DMS114 treated with DMSO at 0.1 percent for 48 hours (cell line): ENCODE data around the gene TMIGD3.
"Not testable (repeated sequence)": the region's sequence is repeated elsewhere in the genome, so short reads cannot be mapped to it uniquely, and the experiment has no call there.

Source experiments
- DNase-seq: peaks from one replicate; lab custom pipeline; 2025; ENCODE audit not compliant: unreplicated experiment; lab: John Stamatoyannopoulos, UW

TMIGD3 gene

DNA sequence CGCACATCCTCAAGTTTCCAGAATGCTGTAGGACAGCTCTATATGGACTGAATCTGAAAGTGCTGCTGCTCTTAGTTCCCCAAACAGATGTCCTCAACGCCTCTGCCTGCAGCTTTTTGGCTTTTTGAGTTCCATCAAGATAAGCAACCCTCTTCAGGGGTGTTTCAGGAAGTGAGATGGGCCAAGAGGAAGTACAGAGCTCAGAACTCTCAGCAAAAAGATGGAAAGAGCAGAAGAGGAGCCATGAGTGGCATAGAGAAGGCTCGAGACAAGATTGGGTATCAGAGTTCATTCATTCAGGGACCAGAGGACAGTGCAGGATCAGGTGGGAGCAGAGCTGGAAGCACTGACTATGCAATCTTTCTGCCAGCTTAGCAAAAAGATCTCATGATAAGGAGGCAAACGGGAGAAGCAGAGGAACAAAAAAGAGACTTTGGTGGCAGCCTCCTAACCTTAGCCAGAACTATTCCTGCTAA, at the start of gene TMIGD3, which contains the start of gene ADORA3:
TSS of gene TMIGD3 (minus strand) at position 49 of the 476 bp plus-strand sequence. CDS start 279 bp downstream, outside the sequence.
TSS of gene ADORA3 (minus strand) at position 49 of the 476 bp plus-strand sequence. CDS start 279 bp downstream, outside the sequence.
- DNase-seq: no peak

DNA sequence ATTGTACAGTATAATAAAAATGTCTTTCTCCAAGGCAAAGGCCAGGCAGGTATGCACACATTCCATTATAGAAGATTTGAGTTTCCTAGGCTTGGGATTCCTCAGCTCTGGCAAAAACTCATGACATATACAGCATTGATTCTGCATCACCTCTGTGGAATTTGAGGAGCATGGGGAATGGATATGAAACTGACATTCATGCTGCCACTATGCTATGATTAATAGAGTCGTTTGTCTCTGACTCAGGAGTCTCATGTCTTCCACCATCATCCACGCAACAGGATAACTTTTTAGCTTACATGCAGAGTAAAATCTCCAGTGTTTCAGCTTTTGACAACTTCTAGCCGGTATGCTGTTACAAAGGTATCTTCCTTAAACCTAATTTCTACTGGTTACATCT, 49.8 kb upstream of the TMIGD3 start:
- DNase-seq: no peak

DNA sequence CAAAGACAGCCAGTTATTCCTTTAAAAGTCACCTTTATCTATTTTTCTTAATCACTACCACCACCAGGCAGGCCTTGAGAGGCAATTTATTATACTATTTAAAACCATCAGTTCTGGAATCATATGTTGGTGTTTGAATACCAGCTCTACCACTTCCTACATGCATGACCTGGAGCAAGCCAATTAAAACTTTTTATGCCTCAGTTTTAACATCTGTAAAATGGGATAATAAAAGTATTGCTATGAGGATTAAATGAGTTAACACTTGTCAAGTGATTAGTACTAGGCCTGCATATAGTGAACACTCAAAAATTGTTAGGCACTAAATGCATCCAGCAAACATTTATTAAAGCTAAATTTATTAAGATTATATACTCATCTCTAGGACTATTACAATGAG, 49.2 kb upstream of the TMIGD3 start:
- no peak for DNase-seq

DNA sequence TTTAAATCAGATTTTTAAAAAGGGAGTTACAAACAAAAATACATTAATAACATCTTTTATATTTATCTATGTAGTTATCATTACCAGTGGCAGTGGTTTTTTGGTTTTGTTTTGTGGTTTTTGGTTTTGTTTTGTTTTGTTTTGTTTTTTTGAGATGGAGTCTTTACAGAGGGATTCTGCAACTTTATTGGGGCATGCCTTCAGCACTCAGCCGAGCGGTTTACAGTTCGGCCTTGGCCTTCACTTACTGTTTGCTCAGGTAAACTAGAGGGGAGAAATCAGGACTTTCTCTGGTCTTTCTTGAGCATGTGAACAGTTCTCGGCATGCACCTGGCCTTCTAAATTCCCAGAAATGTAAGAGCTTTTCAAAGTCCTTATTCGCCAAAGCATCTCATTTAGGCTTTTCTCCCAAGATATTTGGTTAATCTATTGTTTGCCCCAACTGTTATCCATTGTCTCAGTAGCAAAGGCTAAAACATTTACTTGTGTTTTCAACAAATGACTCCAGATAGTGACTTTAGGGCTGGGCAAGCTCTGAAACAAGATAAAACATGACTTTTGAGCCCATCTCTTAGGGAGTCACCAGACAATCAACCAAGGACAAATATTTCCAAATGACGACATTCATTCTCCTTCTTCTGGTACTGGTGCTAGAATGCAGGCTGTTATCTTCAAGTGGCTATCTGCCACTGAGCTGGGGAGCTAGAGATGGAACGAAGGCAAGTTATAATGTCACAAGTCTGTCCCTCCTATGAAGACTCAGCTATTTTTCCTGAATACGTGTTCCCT, 48.4 kb upstream of the TMIGD3 start:
- no peak for DNase-seq

DNA sequence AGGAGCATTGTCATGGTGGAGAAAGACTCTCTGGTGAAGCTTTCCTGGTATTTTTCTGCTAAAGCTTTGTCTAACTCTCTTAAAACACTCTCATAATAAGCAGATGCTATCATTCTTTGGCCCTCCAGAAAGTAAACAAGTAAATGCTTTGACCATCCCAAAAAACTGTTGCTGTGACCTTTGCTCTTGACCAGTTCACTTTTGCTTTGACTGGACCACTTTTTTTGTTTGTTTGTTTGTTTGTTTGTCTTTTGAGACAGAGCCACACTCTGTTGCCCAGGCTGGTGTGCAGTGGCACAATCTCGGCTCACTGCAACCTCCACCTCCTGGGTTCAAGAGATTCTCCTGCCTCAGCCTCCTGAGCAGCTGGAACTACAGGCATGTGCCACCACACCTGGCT, 44.4 kb upstream of the TMIGD3 start:
- not testable (repeated sequence) for DNase-seq

DNA sequence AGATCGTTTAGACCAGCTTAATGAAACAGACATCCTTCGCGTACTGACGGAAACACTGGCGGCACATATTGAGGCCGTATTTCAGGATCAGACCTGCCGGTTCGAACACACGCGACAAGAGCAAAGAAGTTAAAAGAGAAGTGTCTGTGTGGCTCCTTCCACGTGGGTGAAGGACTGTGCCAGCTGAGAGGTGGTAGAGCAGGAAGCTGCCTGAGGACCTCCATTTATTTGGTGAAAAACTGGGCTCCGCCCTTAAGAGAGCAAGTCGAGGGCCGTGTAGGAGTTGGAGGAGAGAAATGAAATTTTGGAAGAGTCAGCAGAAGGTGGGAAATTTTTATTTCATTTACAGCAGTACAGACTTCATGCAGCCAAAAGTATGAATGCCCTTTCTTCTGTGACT, 38.8 kb upstream of the TMIGD3 start:
- no peak for DNase-seq

DNA sequence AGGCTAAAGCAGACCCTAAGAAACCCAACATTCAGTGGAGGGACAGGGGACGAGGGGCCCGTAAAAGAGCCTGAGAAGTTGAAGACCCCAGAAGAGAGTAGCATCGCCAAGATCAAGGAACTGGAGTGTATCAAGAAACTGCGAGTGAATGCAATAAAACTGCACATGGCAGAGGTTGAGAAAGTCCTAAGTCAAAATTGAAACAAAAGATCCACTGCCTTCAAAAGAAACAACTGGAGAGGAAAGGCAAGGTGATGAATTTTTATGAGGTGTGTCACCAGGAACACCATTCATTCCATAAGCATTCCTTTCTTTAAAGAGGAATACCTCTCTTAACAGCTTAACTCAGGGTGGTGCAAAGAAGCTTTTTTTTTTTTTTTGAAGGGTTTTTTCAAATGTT, 38.3 kb upstream of the TMIGD3 start:
- DNase-seq: no peak

DNA sequence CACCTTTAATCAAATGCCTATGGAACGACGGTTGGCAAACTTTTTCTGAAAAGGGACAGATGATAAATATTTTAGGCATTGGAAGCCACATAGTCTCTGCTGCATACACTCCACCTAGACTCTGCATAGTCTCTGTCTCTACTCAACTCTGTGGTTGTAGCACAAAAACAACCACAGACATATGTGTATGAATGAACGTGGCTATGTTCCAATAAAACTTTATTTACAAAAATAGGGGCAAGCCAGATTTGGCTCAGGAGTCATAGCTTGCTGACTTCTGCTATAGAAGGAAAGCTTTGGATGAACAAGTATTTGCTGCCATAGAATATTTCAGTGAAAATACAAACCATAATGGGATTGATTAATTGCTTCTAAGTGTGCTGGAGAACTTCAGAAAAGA, 37.5 kb upstream of the TMIGD3 start:
- no peak for DNase-seq

DNA sequence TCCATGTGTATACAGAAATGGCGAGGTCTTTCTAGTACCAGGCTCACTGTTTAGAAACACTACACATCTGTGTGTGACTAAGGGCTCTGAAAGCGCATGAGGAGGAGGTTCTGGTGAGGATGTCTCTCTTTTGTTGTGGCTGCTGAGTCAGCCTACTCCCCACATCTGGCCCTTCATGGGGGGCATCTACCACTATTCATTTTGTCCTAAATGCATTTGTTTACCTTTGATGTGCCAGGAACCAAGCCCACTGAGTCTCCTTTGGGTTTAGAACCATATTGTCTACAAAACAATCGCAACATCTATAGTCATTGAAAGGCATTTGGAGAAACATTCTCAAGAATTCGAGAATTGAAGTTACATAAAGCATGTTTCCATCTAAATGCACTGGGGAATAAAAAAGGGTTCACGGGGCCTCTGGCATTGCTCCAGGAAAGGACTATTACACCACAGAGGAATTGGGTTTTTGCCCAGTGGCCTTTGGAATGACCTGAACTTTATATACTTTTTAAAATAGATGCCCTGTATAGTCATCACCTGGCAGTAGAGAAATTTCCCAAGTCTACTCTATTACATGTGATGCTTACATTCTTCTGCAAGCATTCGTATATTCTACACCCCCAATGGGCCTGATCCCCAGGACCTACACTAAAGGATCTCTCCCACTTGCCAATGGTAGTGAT, 35.1 kb upstream of the TMIGD3 start:
- DNase-seq: no peak

DNA sequence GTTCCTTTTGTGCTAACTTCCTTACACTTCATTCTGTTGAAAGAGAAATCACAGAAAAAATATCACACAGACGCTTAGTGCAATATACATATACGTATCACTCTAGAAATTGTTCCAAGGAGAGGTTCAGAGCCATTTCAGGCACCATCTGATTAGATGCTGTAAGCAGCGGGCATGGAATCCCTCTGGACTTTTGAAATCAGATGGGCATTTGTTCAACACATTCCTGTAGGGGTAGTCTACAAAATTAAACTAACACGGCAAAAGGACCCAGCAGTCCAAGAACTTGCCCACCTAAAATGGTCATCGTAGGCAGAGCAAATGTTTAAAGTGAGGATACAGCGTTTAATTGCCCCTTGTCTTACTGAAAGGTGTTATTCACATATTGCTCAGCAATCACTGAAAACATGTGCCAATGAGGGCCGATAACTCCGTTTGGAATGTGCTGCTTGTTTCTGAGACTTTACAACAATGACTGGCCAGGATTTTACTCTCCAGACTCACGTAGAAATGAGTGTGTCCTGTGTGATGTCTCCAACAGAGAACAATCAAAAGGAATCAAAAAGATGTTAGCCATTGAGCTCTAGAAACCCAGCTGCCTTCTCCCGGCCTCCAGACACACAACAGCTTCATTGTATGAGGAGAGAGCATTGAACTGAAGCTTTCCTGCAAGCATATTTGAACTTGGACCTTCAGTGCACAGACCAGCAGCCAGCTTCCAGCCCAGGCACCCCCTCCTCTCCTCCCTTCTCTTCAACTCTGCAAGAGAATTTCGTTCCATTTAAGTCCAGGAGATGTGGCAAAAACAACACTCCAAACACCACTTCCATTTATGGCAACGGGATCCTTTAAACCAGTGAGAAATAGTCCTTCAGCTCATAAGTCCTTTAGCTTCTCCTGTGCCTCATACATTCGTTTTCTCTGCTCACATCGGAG, 32.1 kb upstream of the TMIGD3 start:
- no peak for DNase-seq

DNA sequence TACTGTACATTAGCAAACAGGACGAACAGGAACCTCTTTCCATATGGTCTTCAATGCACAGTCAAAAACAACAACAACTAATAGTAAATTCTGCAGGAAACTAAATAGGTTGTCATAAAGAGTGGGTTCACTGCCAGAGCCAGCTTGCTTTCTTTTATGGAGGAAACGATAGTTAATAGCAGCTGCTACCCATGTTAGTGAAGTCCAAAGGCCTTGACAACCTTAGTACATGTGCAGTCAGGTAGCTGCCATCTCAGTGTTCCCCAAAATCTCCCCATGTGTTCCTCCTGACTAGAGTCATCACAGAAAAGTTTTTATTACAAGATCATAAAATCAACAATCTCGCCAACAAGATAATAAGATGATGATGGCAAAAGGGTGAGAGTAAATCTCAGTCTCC, 16.6 kb upstream of the TMIGD3 start:
- DNase-seq: no peak

DNA sequence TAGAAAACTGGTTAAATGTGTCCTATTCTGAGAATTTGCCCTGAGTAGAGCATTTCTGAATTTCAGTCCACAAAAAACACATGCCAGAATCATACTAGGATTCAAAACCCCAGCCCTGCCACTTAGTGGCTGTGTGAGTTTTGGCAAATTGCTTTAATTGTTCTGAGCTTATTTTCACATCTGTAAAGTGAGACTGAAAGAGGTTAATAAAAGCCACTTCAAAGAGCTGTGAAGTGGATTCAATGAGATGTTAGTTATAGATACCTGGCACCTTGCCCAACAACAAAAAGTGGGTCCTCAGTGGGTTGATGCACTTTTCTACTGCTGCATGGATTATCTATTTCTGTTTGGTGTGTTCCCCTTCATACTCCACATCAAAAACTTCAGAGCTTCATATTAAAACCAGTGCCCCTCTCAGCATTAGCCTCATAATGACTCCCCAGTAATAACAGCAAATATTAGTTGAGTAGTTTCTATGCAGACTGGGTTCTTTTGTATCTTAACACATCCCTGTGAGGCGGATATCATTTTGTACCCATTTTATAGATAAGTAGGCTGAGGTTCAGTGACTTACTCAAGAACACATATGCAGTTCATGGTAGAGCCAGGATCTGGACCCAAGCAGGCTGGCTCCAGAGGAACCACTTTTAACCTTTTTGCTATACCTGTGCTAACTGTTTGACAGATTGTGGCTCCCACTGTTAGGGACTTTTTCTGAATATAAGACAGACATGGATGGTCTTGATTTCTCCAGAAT, 14.2 kb upstream of the TMIGD3 start:
- no peak for DNase-seq

DNA sequence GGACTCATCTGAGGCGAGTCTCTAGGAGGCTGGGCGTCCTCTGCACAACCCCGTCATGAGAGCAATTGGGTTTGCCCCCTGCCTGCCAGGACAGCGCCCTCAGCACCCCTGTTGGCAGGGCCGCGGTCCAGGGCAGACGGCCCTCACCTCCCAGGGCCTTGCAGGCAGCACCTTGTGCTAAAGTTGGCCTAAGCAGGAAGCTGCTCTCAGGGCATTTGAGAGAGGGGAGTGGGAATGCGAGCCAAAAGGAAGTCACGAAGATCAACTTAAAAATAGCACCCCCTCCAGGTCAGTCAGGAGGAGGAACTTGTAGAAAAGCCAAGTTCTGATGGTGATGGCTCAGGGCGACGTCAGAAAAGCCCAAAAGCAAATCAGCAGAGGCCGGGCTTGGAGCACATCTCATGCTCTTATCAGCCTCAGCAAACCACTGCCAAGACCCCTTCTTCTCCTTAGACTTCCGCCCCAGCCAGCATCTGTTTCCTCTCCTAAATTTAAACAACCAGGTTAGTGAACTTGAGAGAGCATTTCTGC, 12.6 kb upstream of the TMIGD3 start:
- DNase-seq: no peak

DNA sequence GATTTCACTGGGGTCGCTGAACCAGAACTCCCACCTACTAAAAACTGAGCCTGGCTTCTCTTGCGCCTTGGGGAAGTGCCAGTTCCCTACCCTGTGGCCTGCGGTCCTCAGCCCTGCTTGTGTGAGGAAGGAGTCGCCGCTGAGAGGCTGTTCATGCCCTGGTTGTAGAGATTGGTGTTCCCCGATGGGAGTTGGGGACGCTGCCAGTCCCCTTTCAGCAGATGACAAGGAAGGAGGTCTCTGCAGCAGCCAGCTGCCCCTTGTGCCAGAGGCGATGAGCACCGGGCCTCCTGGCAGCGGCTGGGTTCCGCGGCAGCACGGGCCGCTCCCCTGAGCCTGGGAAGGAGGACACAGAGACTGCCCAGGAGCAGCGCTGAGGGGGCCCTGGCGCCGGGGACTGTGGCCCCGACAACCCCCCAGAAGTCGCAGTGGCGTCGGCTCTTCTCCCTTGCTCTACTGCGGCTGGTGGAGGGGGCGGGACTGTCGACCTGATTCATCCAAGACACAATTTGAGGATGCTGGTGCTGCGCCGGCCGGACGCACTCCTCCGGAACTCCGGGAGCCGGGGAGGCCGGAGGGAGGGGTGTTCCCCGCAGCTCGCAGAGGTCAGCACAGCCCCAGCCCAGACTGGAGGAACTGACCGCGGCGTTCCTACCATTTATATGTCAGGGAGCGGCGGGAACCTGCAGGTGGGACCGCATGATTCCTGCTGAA, 12.0 kb upstream of the TMIGD3 start:
- DNase-seq: no peak

DNA sequence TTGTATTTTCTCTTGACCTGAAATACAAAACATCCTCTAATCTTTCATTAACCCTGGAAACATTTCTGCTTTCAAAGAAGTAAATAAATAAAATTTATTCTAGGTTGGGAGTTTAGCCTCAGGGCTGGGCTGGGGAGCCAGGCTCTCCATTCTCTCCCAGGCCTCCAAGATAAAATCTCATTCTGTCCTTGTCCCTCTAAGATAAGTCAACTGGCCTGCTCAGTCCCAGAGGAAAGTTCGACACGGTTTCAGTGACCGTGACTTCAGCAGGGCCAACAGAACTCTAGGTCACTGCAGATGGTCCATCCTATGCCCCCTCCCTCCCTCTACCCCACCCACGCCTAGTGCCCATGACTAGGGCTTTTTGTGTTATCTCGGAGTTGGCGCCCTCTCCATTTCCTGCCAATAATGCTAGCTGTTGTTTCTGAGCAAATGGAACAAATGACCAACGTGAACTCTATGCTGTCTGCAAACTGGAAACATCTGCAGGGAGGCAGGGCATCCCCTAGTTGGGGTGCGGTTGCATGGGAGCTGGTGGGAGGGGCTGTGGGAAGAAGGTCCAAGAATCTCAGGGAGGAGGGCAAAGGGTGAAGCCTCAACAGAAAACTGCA, 10.1 kb upstream of the TMIGD3 start:
- DNase-seq: no peak

DNA sequence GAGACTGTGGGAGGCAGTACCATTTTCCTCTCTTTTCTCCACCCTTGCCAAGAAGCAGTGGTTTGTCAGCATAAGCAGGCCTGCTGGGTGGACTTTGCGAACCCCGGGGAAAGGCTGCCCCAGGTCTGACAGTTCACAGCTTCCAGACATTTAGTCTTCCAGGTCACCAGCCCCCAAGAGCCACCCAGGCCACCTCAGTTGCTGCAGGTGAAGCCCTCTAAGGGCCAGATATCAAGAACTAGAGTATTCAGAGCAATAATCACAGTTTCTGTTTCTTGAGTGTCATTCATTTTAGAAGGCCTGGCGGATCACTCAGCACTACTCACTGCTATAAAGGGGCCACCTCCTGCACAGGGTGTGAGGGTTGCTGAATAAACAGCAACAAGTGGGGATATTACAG, 9.5 kb upstream of the TMIGD3 start:
- no peak for DNase-seq

DNA sequence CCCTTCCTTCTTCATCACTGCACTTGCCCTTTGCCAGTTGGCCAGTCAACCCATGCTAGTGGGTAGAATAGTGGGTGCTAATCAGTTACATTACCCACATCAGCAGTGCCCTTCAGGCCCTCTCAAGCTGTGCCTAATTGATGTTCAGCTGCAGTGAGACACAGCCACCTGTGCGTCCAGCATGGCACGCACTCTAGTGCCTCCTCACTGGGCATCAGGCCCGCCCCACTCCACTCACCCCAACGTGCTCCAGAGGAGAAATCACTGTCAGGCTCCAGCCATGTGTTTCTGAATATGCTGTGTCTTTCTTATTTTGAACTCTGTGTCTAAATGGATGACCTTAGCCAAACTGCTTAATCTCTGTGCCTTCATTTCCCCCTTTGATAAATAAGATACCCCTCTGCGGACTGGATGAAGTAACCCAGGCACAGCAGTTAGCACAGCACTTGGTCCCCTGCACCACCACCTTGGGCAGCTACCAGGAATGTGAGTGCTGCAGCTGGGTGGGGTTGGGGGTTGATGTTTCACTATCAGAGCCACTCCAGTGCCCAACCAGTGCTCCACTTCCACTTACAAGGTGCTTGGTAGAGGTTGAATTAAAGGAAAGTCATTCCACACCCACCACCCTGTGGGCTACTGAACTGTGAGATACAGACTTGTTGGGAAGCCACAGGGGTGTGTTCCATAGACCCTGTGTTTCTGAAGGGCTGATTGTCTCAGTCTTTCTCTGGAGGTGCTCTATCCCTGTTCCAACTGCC, 8.9 kb upstream of the TMIGD3 start:
- DNase-seq: no peak

DNA sequence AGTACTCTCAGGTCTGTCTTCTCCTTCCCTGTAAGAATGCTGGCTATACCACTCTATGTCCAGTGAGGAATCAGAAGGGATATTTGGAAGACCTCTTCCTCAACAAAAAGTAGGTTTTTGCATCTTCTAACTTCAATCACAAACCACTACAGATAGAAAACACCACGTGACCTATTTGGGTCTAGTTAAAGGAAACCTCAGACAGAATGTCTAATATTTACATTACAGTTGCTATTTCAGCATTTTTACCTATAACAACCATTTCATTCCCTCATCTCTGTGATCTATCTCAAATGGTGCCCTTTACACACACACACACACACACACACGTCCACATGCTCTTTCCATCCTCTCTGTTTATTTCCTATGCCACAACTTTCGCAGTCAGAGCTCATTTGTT, 7.9 kb upstream of the TMIGD3 start:
- DNase-seq: no peak

DNA sequence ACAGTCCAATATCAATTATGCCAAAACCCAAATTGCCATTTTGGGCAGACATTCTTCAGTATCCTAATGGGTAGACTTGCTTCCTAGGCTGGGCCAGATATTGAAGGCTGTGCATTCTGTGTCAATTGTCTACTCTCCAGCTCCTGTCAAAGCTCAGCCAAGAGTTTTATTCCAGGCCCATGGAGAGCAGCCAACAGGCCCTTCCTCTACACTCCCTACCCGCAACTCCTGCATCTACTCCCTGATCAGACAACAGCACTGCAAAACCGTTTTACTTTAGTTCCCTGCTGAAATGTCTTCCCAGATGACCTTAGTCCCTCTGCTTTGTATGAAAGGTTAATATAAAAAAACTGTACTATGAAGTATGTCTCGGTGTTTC, 6.6 kb upstream of the TMIGD3 start:
- DNase-seq: no peak
